Measurements from ENCODE around the gene NXPH2.
"Not testable (repeated sequence)": the region's sequence is repeated elsewhere in the genome, so short reads cannot be mapped to it uniquely, and the experiment has no call there.

Gene NXPH2

GRCh38 chr2:138762533-138762932, 17.7 kb downstream of the NXPH2 start:
- TF ChIP-seq CTCF (conservative IDR thresholded peaks at IDR 0.05; ENCODE audit: low read depth, low read length) = no peak
- no peak overlapping the region for H3K4me3 ChIP-seq (ENCODE audit: low read length)
- DNase-seq (ENCODE audit: low read depth) = no peak

GRCh38 chr2:138760676-138761075, 19.5 kb downstream of the NXPH2 start:
- TF ChIP-seq CTCF (conservative IDR thresholded peaks at IDR 0.05; ENCODE audit: low read depth, low read length) = no peak
- DNase-seq (ENCODE audit: low read depth) = peak; percentile 17
- no peak overlapping the region for H3K4me3 ChIP-seq (ENCODE audit: low read length)

- DNase-seq (ENCODE audit: low read depth) = no peak
- H3K4me3 ChIP-seq (ENCODE audit: low read length) = no peak overlapping the region
Observed at GRCh38 chr2:138757384-138757783, 22.8 kb downstream of the NXPH2 start.

GRCh38 chr2:138752197-138752956, 27.8 kb downstream of the NXPH2 start:
- TF ChIP-seq CTCF (conservative IDR thresholded peaks at IDR 0.05; ENCODE audit: low read depth, low read length) = no peak
- H3K4me3 ChIP-seq (ENCODE audit: low read length) = no peak overlapping the region
- no peak for DNase-seq (ENCODE audit: low read depth)

More at GRCh38 chr2:138757384-138757783, 22.8 kb downstream of the NXPH2 start:
- no peak for TF ChIP-seq CTCF (conservative IDR thresholded peaks at IDR 0.05; ENCODE audit: low read depth, low read length)

GRCh38 chr2:138744713-138745112, 35.5 kb downstream of the NXPH2 start:
- DNase-seq (ENCODE audit: low read depth) = no peak
- TF ChIP-seq CTCF (conservative IDR thresholded peaks at IDR 0.05; ENCODE audit: low read depth, low read length) = no peak
- no peak overlapping the region for H3K4me3 ChIP-seq (ENCODE audit: low read length)

- no peak for DNase-seq (ENCODE audit: low read depth)
- no peak overlapping the region for H3K4me3 ChIP-seq (ENCODE audit: low read length)
- no peak for TF ChIP-seq CTCF (conservative IDR thresholded peaks at IDR 0.05; ENCODE audit: low read depth, low read length)
Observed at GRCh38 chr2:138742441-138743057, 37.6 kb downstream of the NXPH2 start.

GRCh38 chr2:138741851-138742250, 38.3 kb downstream of the NXPH2 start:
- TF ChIP-seq CTCF (conservative IDR thresholded peaks at IDR 0.05; ENCODE audit: low read depth, low read length) = no peak
- H3K4me3 ChIP-seq (ENCODE audit: low read length) = no peak overlapping the region
- no peak for DNase-seq (ENCODE audit: low read depth)

- H3K4me3 ChIP-seq (ENCODE audit: low read length); DNase-seq (ENCODE audit: low read depth): not testable (repeated sequence)
Observed at GRCh38 chr2:138737009-138737554, 43.1 kb downstream of the NXPH2 start.

Data from retinal pigment epithelial cell (primary cell).